AG04449 (cell line): ENCODE measurements around the gene HTATSF1.
A peak's percentile ranks its signal among the peaks of the same experiment; 100 is the strongest.

Source experiments
- CTCF ChIA-PET: fragments of 350-600 bp; formaldehyde crosslinking; extraction: SDS; loops from one replicate; lab custom pipeline; 2021; ENCODE audit warnings: antibody characterized with exemption; lab: Yijun Ruan, JAX
- POLR2A ChIA-PET: fragments of 400-600, 350-600 bp; formaldehyde crosslinking; extraction: SDS; loops from one replicate; lab custom pipeline; 2020; ENCODE audit warnings: antibody characterized with exemption, inconsistent platforms; lab: Yijun Ruan, JAX
- DNase-seq: peaks from one replicate; pipeline ENCODE4 v3.0.0-alpha.2; 2010; ENCODE audit warnings: low read depth, low spot score
- H3K4me3 ChIP-seq: 2 replicates; pipeline ENCODE4 v1.5.1; 2011; ENCODE audit warnings: low read depth, mild to moderate bottlenecking, control low read depth, low read length
- CTCF ChIP-seq: IDR thresholded peaks from one replicate; pipeline ENCODE4 v1.5.1; 2011; ENCODE audit warnings: mild to moderate bottlenecking, moderate library complexity, low read length, control low read depth, inconsistent platforms; ENCODE audit not compliant: insufficient read depth; ENCODE audit errors: missing control alignments

Gene HTATSF1

GRCh38 chrX:136497556-136498052 is at the start of gene HTATSF1:
HTATSF1 (plus strand) TSS chrX:136497592; CDS start chrX:136497685, 93 bp downstream.
- CTCF ChIA-PET = interaction anchor here (1.0 to 1.1 kb wide), 2 partner anchors 229 to 470 kb away, joined by 3 read pairs; no protein-coding TSS in a partner anchor
- H3K4me3 ChIP-seq = peak within 1 kb of the TSS; percentile 74
- no peak for TF ChIP-seq CTCF
- DNase-seq = no peak
- POLR2A ChIA-PET = no interaction called here

GRCh38 chrX:136447968-136448367 is 49.4 kb upstream of the HTATSF1 start:
- no peak for TF ChIP-seq CTCF
- H3K4me3 ChIP-seq = no peak overlapping the region
- ChIA-PET POLR2A (no interaction called here), CTCF (no interaction called here)
- DNase-seq = no peak

GRCh38 chrX:136450050-136450830 is 47.2 kb upstream of the HTATSF1 start:
- no peak for DNase-seq
- ChIA-PET POLR2A (no interaction called here), CTCF (no interaction called here)
- TF ChIP-seq CTCF = no peak
- H3K4me3 ChIP-seq = no peak overlapping the region

- POLR2A ChIA-PET = no interaction called here
These were observed 44.8 kb upstream of the HTATSF1 start for GRCh38 chrX:136452614-136453013.

GRCh38 chrX:136453114-136453513 is 44.3 kb upstream of the HTATSF1 start:
- no peak for TF ChIP-seq CTCF
- H3K4me3 ChIP-seq = no peak overlapping the region
- POLR2A ChIA-PET = no interaction called here
- DNase-seq = no peak
- CTCF ChIA-PET = no interaction called here

More at GRCh38 chrX:136452614-136453013, 44.8 kb upstream of the HTATSF1 start:
- no peak for DNase-seq
- TF ChIP-seq CTCF = no peak
- H3K4me3 ChIP-seq = no peak overlapping the region
- CTCF ChIA-PET = no interaction called here

- no peak for TF ChIP-seq CTCF
- POLR2A ChIA-PET = no interaction called here
- CTCF ChIA-PET = no interaction called here
- DNase-seq = no peak
- H3K4me3 ChIP-seq = no peak overlapping the region
These were observed 43.6 kb upstream of the HTATSF1 start for GRCh38 chrX:136453771-136454170.
